HG02938 (cell line): Measurements from ENCODE around the gene CTDSPL2.
"Not testable (repeated sequence)": the region's sequence is repeated elsewhere in the genome, so short reads cannot be mapped to it uniquely, and the experiment has no call there.

Experiments used
- ATAC-seq: cut with Tn5 transposase; IDR thresholded peaks from one replicate; pipeline ENCODE4 v1.9.1; 2021; ENCODE audit warnings: mild to moderate bottlenecking, moderate library complexity; ENCODE audit not compliant: unreplicated experiment

The CTDSPL2 gene

GRCh38 chr15:44482090-44482489, 54.7 kb downstream of the CTDSPL2 start:
- no peak for ATAC-seq

GRCh38 chr15:44485880-44486279, 58.5 kb downstream of the CTDSPL2 start:
- ATAC-seq: no peak

GRCh38 chr15:44489464-44489863, 62.0 kb downstream of the CTDSPL2 start:
- ATAC-seq: no peak

GRCh38 chr15:44490622-44491021, 63.2 kb downstream of the CTDSPL2 start:
- no peak for ATAC-seq

GRCh38 chr15:44492040-44492439, 64.6 kb downstream of the CTDSPL2 start:
- no peak for ATAC-seq

GRCh38 chr15:44492672-44493071, 65.2 kb downstream of the CTDSPL2 start:
- no peak for ATAC-seq

GRCh38 chr15:44495562-44495961, 68.1 kb downstream of the CTDSPL2 start:
- no peak for ATAC-seq

GRCh38 chr15:44500555-44500954, 73.1 kb downstream of the CTDSPL2 start:
- ATAC-seq: no peak

GRCh38 chr15:44501768-44502366, 74.4 kb downstream of the CTDSPL2 start:
- ATAC-seq: no peak

- no peak for ATAC-seq
Observed at GRCh38 chr15:44516436-44516835, 89.0 kb downstream of the CTDSPL2 start.

GRCh38 chr15:44519537-44519936, 92.1 kb downstream of the CTDSPL2 start:
- no peak for ATAC-seq

GRCh38 chr15:44525018-44525417, 97.6 kb downstream of the CTDSPL2 start:
- no peak for ATAC-seq

- ATAC-seq: no peak
Observed at GRCh38 chr15:44527241-44527640, 99.8 kb downstream of the CTDSPL2 start.

GRCh38 chr15:44529864-44530604, 102.6 kb downstream of the CTDSPL2 start:
- no peak for ATAC-seq

GRCh38 chr15:44530653-44531052, 103.2 kb downstream of the CTDSPL2 start:
- no peak for ATAC-seq

GRCh38 chr15:44532275-44532674, 104.8 kb downstream of the CTDSPL2 start:
- ATAC-seq: not testable (repeated sequence)

- ATAC-seq: no peak
Observed at GRCh38 chr15:44532689-44533088, 105.3 kb downstream of the CTDSPL2 start.

GRCh38 chr15:44535092-44535491, 107.7 kb downstream of the CTDSPL2 start:
- ATAC-seq: no peak

GRCh38 chr15:44535523-44536301, 108.3 kb downstream of the CTDSPL2 start:
- no peak for ATAC-seq

- peak; percentile 49 for ATAC-seq
Observed at GRCh38 chr15:44536302-44536961, 109.0 kb downstream of the CTDSPL2 start.
